Adrenal gland (tissue), 12 donors: ENCODE data around the gene WDR86. TPM values are rescaled to one million over a fixed set of nuclear protein-coding genes. Genes with fewer than 3 reads are reported as not detected.

ENCODE experiments used
- DNase-seq, 7 donors: peaks; one replicate each; pipeline ENCODE4 v3.0.0-alpha.2; 2019 to 2020
- H3K27ac ChIP-seq, 5 donors: fragments of 200-600 bp; sonication (generic) in 4 of 5; 1 replicate in 3 of 5; 2 replicates in 2 of 5; pipeline versions ENCODE4 v1.5.1 to v1.8.0; 2016 to 2020; ENCODE audit warnings: mild to moderate bottlenecking in 1 of 5
- H3K27me3 ChIP-seq: fragments of 200-600 bp; 2 replicates; pipeline ENCODE4 v1.8.0; 2021
- H3K36me3 ChIP-seq, 2 donors: fragments of 200-600 bp; replicated peaks in 1 of 2; 1 replicate in 1 of 2; 2 replicates in 1 of 2; pipeline versions ENCODE4 v1.5.1 to v1.8.0; 2018 to 2022
- H3K4me1 ChIP-seq, 2 donors: fragments of 200-600 bp; replicated peaks in 1 of 2; 1 replicate in 1 of 2; 2 replicates in 1 of 2; pipeline versions ENCODE4 v1.5.1 to v1.8.0; 2018 to 2021
- H3K4me3 ChIP-seq, 4 donors: fragments of 200-600 bp; sonication (generic) in 3 of 4; one replicate each; pipeline ENCODE4 v1.5.1; 2016 to 2018
- H3K9me3 ChIP-seq, 3 donors: fragments of 200-600 bp; sonication (generic) in 1 of 3; replicated peaks in 1 of 3; 1 replicate in 2 of 3; 2 replicates in 1 of 3; pipeline versions ENCODE4 v1.5.1 to v1.8.0; 2016 to 2021
- CTCF ChIP-seq, 6 experiments: fragments of 450-650 bp in 4 of 6; fragments of 200-600 bp in 2 of 6; sonication (generic) in 1 of 6; IDR thresholded peaks; 1 replicate in 5 of 6; 2 replicates in 1 of 6; pipeline versions ENCODE4 v1.5.1 to v1.8.0; 2016 to 2021; ENCODE audit warnings: antibody characterized with exemption in 6 of 6, mild to moderate bottlenecking in 2 of 6, moderate library complexity in 1 of 6
- POLR2A ChIP-seq, 2 donors: fragments of 450-650 bp; IDR thresholded peaks; one replicate each; pipeline ENCODE4 v1.6.1; 2017; ENCODE audit warnings: antibody characterized with exemption in 2 of 2, mild to moderate bottlenecking in 2 of 2, moderate library complexity in 1 of 2
- WGBS, 4 donors: extraction: QIAGEN DNeasy Blood & Tissue Kit in 2 of 4; methylation state at CpG; one replicate each; pipeline versions ENCODE4 v1.1.5 to v1.1.7; 2013 to 2017; 5-methylcytosine and 5-hydroxymethylcytosine counted together
- intact Hi-C, 2 donors: fragments of 100-400 bp; cut with DNase I; formaldehyde crosslinking; loops; one replicate each; pipeline versions ENCODE4 v1.14.1 to v1.15.0; 2022 to 2023
- polyA plus RNA-seq, 3 donors: library from polyadenylated mRNA; stranded (reverse); fragments of 200-250 nt in 2 of 3; fragments of 350-450 nt in 1 of 3; fragmentation: Illumina TruSeq in 1 of 3; extraction: RNeasy Lipid Tissue Mini Kit (QIAGEN cat#74804) in 1 of 3; gene quantifications; one replicate each; pipeline ENCODE4 v1.2.3, GENCODE V29; 2013 to 2014
- total RNA-seq, 9 donors: library from RNA; depleted of rRNA in 4 of 9; stranded (reverse); fragments of >200 nt in 4 of 9; fragments of 120-200 nt in 1 of 9; fragmentation: NEBNext Ultra II Directional in 1 of 9; extraction: Animal tissue kit (Norgen Biotek cat#: 25700) in 1 of 9; gene quantifications; one replicate each; pipeline versions ENCODE4 v1.1.0 to v1.2.4, GENCODE V29; 2013 to 2023
- donor health status: healthy with polysubstance abuse.
- donor health status: Bipolar disorder and iron deficiency.
- donor health status: DM: yes; HTN: yes; CAD: no.
- donor health status: DM: no; HTN: no; CAD: no.
- donor health status: DM: no; HTN: no; CAD: no.
- donor health status: DM: yes; HTN: yes; CAD: no.

The WDR86 gene
- total and polyA plus RNA-seq, 12 donors: 1.4 to 16.7 (median 5.5) TPM; not detected in 1

- Histone ChIP-seq H3K36me3 (no peaks in the 10 kb centered on the region), H3K4me3 (no peak overlapping the region), H3K4me1 (no peaks in the 10 kb centered on the region), H3K27me3 (no peaks in the 10 kb centered on the region), H3K27ac (no peak overlapping the region), H3K9me3 (no peaks in the 10 kb centered on the region)
- intact Hi-C loops: no loop called here
- 82 to 100% (median 87%) methylated on average over 2 to 13 of the region's 13 CpGs for WGBS, 4 donors
- TF ChIP-seq POLR2A (IDR thresholded peaks at IDR 0.05) (no peak), CTCF (IDR thresholded peaks at IDR 0.05) (no peak)
- no peak for DNase-seq
These were observed 17.4 kb downstream of the WDR86 start for GRCh38 chr7:151392426-151392825.

- H3K27me3 ChIP-seq: no peaks in the 10 kb centered on the region
- no peaks in the 10 kb centered on the region for H3K36me3 ChIP-seq
- H3K4me1 ChIP-seq: no peaks in the 10 kb centered on the region
- no peak for TF ChIP-seq POLR2A (IDR thresholded peaks at IDR 0.05)
- no peak for TF ChIP-seq CTCF (IDR thresholded peaks at IDR 0.05)
- WGBS, 4 donors: 76 to 85% (median 83%) methylated on average over 2 to 8 of the region's 8 CpGs
- H3K4me3 ChIP-seq: no peak overlapping the region
- H3K27ac ChIP-seq: no peak overlapping the region
- H3K9me3 ChIP-seq: no peaks in the 10 kb centered on the region
- DNase-seq: no peak
- intact Hi-C loops: no loop called here
These were observed 17.8 kb downstream of the WDR86 start for GRCh38 chr7:151392002-151392401.

- intact Hi-C loops: no loop called here
- 86 to 95% (median 89%) methylated on average over 9 of the region's 9 CpGs for WGBS, 4 donors
These were observed 18.5 kb downstream of the WDR86 start for GRCh38 chr7:151391358-151391730.

GRCh38 chr7:151390598-151391357 is 19.1 kb downstream of the WDR86 start:
- Histone ChIP-seq H3K36me3 (no peaks in the 10 kb centered on the region), H3K9me3 (no peaks in the 10 kb centered on the region), H3K27ac (no peak overlapping the region), H3K4me3 (no peak overlapping the region), H3K4me1 (no peaks in the 10 kb centered on the region), H3K27me3 (no peaks in the 10 kb centered on the region)
- whole genome bisulfite sequencing, 4 donors: 72 to 86% (median 80%) methylated on average over 23 to 25 of the region's 25 CpGs
- no peak for DNase-seq
- TF ChIP-seq POLR2A (IDR thresholded peaks at IDR 0.05) (no peak), CTCF (IDR thresholded peaks at IDR 0.05) (no peak)
- intact Hi-C loops: no loop called here

More at GRCh38 chr7:151391358-151391730, 18.5 kb downstream of the WDR86 start:
- Histone ChIP-seq H3K4me1 (no peaks in the 10 kb centered on the region), H3K27ac (no peak overlapping the region), H3K4me3 (no peak overlapping the region), H3K27me3 (no peaks in the 10 kb centered on the region), H3K9me3 (no peaks in the 10 kb centered on the region), H3K36me3 (no peaks in the 10 kb centered on the region)
- DNase-seq: no peak
- TF ChIP-seq POLR2A (IDR thresholded peaks at IDR 0.05): no peak
- TF ChIP-seq CTCF (IDR thresholded peaks at IDR 0.05): no peak
